Keratinocyte (primary cell): ENCODE results near the gene TPM2.

ENCODE experiments used
- EZH2 ChIP-seq: IDR thresholded peaks from one replicate; pipeline ENCODE4 v1.6.1; 2012; ENCODE audit warnings: inconsistent platforms, mild to moderate bottlenecking, low read length, moderate library complexity
- TF ChIP-seq, protein P1 (sequence below), 3 experiments: IDR thresholded peaks in 1 of 3; conservative IDR thresholded peaks in 1 of 3; optimal IDR thresholded peaks in 1 of 3; 2 replicates in 2 of 3; 3 replicates in 1 of 3; pipeline versions ENCODE3 to v1.5.1; 2011; ENCODE audit warnings: low read length in 3 of 3, mild to moderate bottlenecking in 3 of 3, moderate library complexity in 2 of 3, control low read depth in 1 of 3, inconsistent platforms in 1 of 3; ENCODE audit not compliant: insufficient read depth in 2 of 3; ENCODE audit errors: extremely low read depth in 1 of 3

DNA sequence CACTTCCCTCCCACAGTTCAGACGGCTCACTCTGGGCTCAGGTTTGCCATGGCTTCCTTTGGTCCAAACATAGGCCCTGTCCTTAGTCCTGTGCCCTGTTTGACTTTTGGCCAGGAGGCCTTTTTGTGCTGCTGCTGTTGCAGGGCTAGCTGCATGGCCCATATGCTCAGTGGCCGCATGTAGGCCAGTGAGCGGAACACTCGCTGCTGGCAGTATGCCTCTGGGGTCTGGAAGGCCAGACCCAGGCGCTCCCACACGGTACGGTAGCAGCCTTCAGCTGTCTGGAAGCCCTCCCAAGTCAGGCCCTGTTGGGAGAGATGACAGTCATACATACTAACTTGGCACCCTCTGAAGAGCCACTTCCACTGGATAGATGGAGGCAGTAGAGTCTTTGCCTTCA is 47.4 kb upstream of the TPM2 start:
- TF ChIP-seq, protein P1, sequence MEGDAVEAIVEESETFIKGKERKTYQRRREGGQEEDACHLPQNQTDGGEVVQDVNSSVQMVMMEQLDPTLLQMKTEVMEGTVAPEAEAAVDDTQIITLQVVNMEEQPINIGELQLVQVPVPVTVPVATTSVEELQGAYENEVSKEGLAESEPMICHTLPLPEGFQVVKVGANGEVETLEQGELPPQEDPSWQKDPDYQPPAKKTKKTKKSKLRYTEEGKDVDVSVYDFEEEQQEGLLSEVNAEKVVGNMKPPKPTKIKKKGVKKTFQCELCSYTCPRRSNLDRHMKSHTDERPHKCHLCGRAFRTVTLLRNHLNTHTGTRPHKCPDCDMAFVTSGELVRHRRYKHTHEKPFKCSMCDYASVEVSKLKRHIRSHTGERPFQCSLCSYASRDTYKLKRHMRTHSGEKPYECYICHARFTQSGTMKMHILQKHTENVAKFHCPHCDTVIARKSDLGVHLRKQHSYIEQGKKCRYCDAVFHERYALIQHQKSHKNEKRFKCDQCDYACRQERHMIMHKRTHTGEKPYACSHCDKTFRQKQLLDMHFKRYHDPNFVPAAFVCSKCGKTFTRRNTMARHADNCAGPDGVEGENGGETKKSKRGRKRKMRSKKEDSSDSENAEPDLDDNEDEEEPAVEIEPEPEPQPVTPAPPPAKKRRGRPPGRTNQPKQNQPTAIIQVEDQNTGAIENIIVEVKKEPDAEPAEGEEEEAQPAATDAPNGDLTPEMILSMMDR (optimal IDR thresholded peaks at IDR 0.05 in 1 of 3, IDR thresholded peaks at IDR 0.05 in 1 of 3, conservative IDR thresholded peaks at IDR 0.05 in 1 of 3; ENCODE audit: extremely low read depth in 1 of 3, insufficient read depth in 2 of 3, low read length in 3 of 3), result no peak
- no peak for TF ChIP-seq EZH2
